T-helper 1 cell treated with Interleukin-12 subunit alpha and Interleukin-12 subunit beta and Interleukin-4 antibody, amounts not matched to agents 30 ng/mL and 1 ng/mL, for 36 hours (primary cell): ENCODE measurements around the gene ZNF683. TPM values are rescaled to one million over a fixed set of nuclear protein-coding genes. Genes with fewer than 3 reads are reported as not detected.

ENCODE experiments used
- intact Hi-C: fragments of 100-400 bp; cut with micrococcal nuclease; formaldehyde crosslinking; loops from one replicate; pipeline ENCODE4 v1.15.1; 2024
- total RNA-seq: library from RNA; stranded (reverse); gene quantifications from 2 replicates; pipeline ENCODE4 v1.2.3, GENCODE V29; 2022

Gene ZNF683
- 0.34 TPM in 1 of 2 replicates, not detected in the other for total RNA-seq

DNA sequence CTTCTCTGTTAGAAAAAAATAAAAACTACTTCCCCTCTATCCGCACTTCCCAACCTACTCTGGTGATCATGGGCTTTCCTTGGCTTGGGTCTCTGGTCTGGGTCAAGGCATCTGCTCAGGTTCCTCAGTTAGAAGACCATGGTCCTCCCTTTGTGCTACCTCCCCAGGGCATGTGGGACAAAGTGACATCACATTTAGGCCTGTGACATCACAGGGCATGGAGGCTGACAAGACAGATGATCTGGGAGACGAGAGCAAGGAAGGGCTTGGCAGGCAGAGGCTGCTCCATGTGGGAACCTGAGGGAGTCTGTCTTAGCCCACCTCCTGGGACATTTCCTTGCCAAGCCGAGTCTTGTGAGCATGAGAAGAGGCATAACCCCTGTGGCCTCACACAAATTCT is at the start of gene ZNF683:
ZNF683 (minus strand) TSS at position 140 of the 400 bp plus-strand sequence. CDS start 4,179 bp downstream, outside the sequence.
- intact Hi-C loops: loop anchor here (1.0 kb wide), 1 partner anchor 36 kb away; no protein-coding TSS in a partner anchor

- intact Hi-C loops: loop anchor here (5.0 kb wide), 1 partner anchor 382 kb away; no protein-coding TSS in a partner anchor
These were observed 46.9 kb upstream of the ZNF683 start for GRCh38 chr1:26419494-26419893.

GRCh38 chr1:26418865-26419349 is 46.4 kb upstream of the ZNF683 start:
- intact Hi-C loops: loop anchor here (5.0 kb wide), 1 partner anchor 382 kb away; no protein-coding TSS in a partner anchor

DNA sequence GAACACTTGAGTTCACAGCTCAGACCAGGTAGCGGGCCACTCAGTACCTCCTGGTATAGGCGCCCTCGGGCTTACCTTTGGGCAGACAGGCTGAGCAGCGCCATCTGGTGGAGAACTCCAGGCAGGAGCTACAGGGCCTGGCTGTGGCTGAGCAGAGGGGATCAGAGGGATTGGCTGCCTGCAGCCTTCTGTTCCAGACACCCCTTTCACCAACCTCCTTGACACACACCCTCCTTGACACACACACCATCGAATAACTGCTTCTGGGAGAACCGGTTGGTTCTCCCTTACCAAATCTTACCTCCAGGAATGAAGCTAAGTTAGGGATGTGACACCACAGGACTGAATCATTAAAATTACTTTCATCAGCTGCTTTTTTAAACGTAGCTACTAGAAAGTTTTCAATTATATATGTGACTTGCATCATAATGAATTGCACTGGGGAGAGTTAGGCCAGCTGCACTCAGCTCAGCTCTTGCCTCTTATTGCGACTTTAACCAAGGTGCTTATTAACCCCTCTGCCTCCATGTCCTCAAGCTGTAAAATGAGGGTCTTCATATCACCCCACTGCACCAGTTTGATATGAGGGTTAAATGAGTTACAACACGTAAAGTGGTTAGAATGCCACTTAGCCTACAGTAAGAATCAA is 44.7 kb upstream of the ZNF683 start:
- intact Hi-C loops: loop anchor here (1.0 to 5.0 kb wide), 8 partner anchors 54 to 380 kb away; partner anchors contain the start of gene CEP85

DNA sequence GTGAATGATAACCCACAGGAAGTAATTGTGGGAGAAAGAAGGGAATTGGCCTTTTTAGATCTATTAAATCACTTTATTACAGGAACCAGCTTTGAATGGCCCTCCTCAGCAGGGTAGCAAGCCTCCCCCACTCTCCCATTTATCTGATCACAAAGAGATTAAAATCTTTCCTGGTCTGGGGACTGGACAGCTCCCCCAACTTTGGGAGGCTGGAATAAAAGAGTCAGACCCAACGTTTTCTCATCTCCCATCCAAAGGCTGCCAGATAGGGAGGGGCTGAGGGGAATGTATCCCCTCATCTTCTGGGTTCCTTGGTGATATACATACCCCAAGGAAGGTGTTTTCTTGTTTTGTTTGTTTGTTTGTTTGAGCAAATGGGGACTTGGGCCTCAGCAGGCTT is 40.5 kb upstream of the ZNF683 start:
- intact Hi-C loops: no loop called here

- intact Hi-C loops: no loop called here
These were observed 39.8 kb upstream of the ZNF683 start for GRCh38 chr1:26412180-26412840.

- intact Hi-C loops: no loop called here
These were observed 39.1 kb upstream of the ZNF683 start for GRCh38 chr1:26411624-26412074.

DNA sequence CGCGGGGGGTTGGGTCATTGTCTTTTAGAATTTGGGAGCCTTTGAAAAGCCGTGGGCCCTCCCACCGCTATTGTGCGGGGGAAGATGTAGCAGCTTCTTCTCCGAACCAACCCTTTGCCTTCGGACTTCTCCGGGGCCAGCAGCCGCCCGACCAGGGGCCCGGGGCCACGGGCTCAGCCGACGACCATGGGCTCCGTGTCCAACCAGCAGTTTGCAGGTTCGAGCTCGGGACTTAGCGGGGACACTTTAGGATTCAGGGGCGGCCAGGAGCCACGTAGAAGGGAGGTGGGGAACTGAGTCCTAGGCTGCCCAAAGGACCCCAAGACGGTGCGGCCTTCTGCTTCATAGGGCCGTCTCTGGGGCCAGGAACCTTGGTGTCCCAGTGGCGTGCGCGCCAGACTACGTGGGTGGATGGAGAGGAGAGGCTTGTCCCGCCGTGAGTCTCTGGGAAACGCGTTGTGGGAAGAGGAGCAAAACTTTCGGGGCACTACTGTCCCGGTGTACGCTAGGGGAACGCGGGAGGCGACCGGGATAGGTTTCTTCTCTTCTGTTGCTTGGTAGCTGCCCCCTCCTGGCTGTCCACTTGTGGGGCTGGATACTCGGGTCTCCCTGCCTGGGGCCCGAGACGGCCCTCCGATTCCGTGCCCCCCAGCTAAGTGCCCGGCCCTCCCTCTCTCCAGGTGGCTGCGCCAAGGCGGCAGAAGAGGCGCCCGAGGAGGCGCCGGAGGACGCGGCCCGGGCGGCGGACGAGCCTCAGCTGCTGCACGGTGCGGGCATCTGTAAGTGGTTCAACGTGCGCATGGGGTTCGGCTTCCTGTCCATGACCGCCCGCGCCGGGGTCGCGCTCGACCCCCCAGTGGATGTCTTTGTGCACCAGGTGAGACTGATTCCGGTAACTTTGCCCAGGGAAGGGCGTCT is 38.4 kb upstream of the ZNF683 start, which contains the start of gene LIN28A:
LIN28A (plus strand) TSS at position 112 of the 918 bp plus-strand sequence; CDS start at position 187, 75 bp downstream.
- intact Hi-C loops: no loop called here

GRCh38 chr1:26409191-26409807 is 36.7 kb upstream of the ZNF683 start:
- intact Hi-C loops: loop anchor here (2.0 kb wide), 1 partner anchor 64 kb away; the partner anchor contains the start of gene HMGN2

GRCh38 chr1:26408604-26409003 is 36.1 kb upstream of the ZNF683 start:
- intact Hi-C loops: loop anchor here (2.0 kb wide), 1 partner anchor 64 kb away; the partner anchor contains the start of gene HMGN2

DNA sequence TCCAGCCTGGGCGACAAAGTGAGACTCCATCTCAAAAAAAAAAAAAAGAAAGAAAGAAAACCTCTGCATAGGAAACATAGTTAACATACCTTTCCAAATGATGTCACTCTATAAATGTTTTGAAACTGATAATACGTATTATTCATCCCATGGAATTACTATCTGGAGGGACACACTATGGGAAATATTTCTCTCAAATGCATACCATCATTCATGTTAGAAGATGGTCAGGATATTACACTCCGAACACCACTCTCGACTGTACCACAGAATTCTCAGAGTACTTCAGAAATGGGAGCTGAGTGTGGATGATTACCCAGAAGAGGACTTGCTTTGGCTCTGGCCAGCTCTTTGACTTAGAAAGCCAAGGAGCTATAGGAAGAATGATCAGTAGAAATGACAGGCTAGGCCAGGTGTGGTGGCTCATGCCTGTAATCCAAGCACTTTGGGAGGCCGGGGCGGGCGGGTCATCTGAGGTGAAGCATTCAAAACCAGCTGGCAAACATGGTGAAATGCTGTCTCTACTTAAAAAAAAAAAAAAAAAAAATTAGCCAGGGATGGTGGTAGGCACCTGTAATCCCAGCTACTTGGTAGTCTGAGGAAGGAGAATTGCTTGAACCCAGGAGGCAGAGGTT is 32.8 kb upstream of the ZNF683 start:
- intact Hi-C loops: no loop called here

DNA sequence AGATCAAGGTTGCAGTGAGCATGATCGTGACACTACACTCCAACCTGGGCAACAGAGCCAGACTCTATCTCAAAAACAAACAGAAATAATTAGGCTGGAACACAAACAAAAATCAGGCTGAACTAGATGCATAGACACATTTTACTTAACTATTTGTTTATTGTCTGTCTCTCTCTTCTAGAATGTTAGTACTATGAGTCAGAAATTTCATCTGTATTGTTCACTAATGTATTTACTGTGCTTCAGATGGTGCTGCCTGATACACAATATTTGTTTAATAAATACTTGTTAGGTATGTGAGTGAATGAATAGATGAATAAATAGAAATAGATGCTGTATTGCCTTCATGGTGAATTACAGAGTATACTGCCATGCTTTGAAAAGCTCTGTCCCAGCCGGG is 32.1 kb upstream of the ZNF683 start:
- intact Hi-C loops: no loop called here

GRCh38 chr1:26403656-26404055 is 31.1 kb upstream of the ZNF683 start:
- intact Hi-C loops: no loop called here

DNA sequence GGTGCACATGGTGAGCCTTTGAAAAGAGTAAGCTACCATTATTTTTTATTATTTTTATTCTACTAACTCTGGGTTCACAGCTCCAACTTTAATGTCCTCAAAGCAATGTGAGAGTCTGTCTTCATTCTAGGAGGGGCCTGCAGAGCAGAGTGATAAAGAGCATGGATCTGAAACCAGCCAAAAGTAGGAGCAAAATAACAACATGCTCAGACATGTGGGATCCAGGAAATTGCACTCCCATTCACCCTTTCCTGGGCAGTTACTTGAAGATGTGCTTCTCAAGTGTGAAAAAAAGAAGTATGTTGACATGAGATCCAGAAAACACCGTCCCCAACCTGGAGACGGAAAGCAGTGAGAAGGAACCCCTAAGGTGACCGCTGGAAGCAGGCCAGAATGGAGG is 29.3 kb upstream of the ZNF683 start:
- intact Hi-C loops: no loop called here

GRCh38 chr1:26399034-26399433 is 26.5 kb upstream of the ZNF683 start:
- intact Hi-C loops: no loop called here

GRCh38 chr1:26395754-26396153 is 23.2 kb upstream of the ZNF683 start:
- intact Hi-C loops: loop anchor here (1.0 to 2.0 kb wide), 3 partner anchors 17 to 120 kb away; no protein-coding TSS in a partner anchor

GRCh38 chr1:26391450-26391849 is 18.9 kb upstream of the ZNF683 start:
- intact Hi-C loops: loop anchor here (1.0 to 2.0 kb wide), 9 partner anchors 28 to 287 kb away; partner anchors contain the start of genes CEP85 and ZNF593

DNA sequence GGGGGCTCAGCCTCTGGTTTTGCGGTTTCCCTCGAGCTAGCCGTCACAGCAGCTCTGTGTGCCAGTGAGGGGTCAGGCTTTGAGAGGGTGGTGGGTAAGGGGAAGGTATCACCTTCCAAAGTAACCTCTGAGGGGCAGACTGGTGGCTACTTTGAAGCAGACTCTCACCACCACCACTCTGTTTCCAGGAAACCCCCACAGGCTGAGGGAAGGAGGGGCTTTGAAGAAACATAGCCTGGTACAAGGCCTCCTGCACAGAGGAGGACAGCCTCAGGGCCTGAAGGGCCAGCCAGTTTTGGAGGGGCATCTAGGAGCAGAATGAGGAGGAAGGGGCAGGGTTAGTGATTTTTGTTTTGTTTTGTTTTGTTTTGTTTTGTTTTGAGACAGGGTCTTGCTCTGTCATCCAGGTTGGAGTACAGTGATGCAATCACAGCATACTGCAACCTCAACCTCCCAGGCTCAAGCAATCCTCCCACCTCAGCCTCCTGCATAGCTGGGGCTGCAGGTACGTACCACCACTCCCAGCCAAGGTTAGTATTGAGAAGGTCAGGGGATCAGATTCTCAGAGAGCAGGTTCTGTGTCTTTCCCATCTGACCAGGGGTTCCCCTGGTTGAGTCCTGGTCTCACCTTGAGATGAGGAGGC is 17.2 kb upstream of the ZNF683 start:
- intact Hi-C loops: loop anchor here (2.0 kb wide), 1 partner anchor 285 kb away; no protein-coding TSS in a partner anchor

DNA sequence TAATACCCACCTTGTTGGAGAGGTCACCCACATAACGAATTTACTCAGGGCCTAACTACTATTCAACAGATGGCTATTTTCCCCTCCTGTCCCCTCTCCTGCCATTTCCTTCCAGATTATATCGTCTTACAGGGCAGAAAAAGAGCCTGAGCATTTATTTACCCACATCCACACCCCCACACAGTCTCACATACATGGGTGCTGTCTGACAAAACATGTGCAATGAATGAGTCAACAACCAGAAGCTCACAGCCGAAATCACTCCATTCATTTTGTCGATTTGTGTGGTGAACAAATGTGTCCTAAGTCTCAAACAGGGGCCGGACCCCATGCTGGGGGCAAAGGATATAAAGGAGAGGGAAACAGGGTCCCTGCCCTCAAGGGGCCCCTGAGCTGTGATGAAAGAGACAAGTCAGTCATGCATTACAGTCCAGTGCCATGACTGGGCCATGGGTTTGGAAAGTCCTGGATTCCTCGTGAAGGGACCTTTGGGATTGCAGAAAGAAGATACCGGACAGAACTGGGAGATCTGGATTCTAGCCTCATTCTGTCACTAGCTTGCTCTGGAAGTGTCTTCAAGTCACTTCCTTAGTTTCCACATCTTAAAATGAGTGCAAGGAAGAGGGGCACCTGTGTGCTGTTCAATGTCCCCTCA is 16.4 kb upstream of the ZNF683 start:
- intact Hi-C loops: no loop called here
